Mammary epithelial cell (primary cell): Measurements from ENCODE around the gene MPZL1.

Source experiments
- CTCF ChIP-seq, 2 donors: IDR thresholded peaks in 1 of 2; conservative IDR thresholded peaks in 1 of 2; 2 replicates each; pipeline ENCODE4 v1.5.1; 2011 to 2012; ENCODE audit warnings: inconsistent platforms in 2 of 2, low read length in 2 of 2, mild to moderate bottlenecking in 2 of 2, control low read depth in 1 of 2, low read depth in 1 of 2; ENCODE audit not compliant: insufficient read depth in 1 of 2; ENCODE audit errors: extremely low read depth in 1 of 2
- EZH2 ChIP-seq: IDR thresholded peaks from 2 replicates; pipeline ENCODE4 v1.6.1; 2012; ENCODE audit warnings: low read length, inconsistent platforms, borderline replicate concordance

- TF ChIP-seq CTCF (conservative IDR thresholded peaks at IDR 0.05 in 1 of 2, IDR thresholded peaks at IDR 0.05 in 1 of 2; ENCODE audit: extremely low read depth in 1 of 2, insufficient read depth in 1 of 2, low read depth in 1 of 2, low read length in 2 of 2) (no peak), EZH2 (no peak)
Measured at GRCh38 chr1:167734841-167735240, 13.1 kb downstream of the MPZL1 start.
